GM08714 (cell line): ENCODE measurements around the gene CENPB.

ENCODE experiments used
- H3K4me3 ChIP-seq: fragments of 200-500 bp; sonication (Bioruptor generic); 2 replicates; pipeline ENCODE4 v1.5.1; 2014; ENCODE audit warnings: mild to moderate bottlenecking, low read length, inconsistent platforms
- ZNF274 ChIP-seq: IDR thresholded peaks from 2 replicates; pipeline ENCODE4 v1.6.1; 2012; ENCODE audit warnings: mild to moderate bottlenecking, low read depth, low read length

CENPB gene

GRCh38 chr20:3788685-3789155 is 2.2 kb upstream of the CENPB start:
- no peak overlapping the region for H3K4me3 ChIP-seq

GRCh38 chr20:3787324-3788014 is 929 bp upstream of the CENPB start:
- H3K4me3 ChIP-seq = no peak overlapping the region; the same call in 1 of the 2 replicates
- no peak for TF ChIP-seq ZNF274

More at GRCh38 chr20:3788685-3789155, 2.2 kb upstream of the CENPB start:
- no peak for TF ChIP-seq ZNF274

GRCh38 chr20:3786126-3786484 is 435 bp downstream of the CENPB start:
- H3K4me3 ChIP-seq = peak overlapping the region; percentile 66
- no peak for TF ChIP-seq ZNF274

- no peak for TF ChIP-seq ZNF274
Measured at GRCh38 chr20:3785240-3786125, 1.1 kb downstream of the CENPB start.

GRCh38 chr20:3784863-3785239 is 1.7 kb downstream of the CENPB start:
- no peak for TF ChIP-seq ZNF274
- H3K4me3 ChIP-seq = no peak overlapping the region

More at GRCh38 chr20:3785240-3786125, 1.1 kb downstream of the CENPB start:
- H3K4me3 ChIP-seq = peak overlapping the region; percentile 66; the same call in 1 of the 2 replicates

GRCh38 chr20:3784216-3784853 is 2.2 kb downstream of the CENPB start:
- H3K4me3 ChIP-seq = no peak overlapping the region
- TF ChIP-seq ZNF274 = no peak

GRCh38 chr20:3783511-3784195 is 2.9 kb downstream of the CENPB start:
- no peak overlapping the region for H3K4me3 ChIP-seq
- TF ChIP-seq ZNF274 = no peak

GRCh38 chr20:3783068-3783489 is 3.5 kb downstream of the CENPB start:
- TF ChIP-seq ZNF274 = no peak
- H3K4me3 ChIP-seq = no peak overlapping the region

- no peak for TF ChIP-seq ZNF274
- H3K4me3 ChIP-seq = no peak overlapping the region
Measured at GRCh38 chr20:3782597-3782996, 3.9 kb downstream of the CENPB start.

GRCh38 chr20:3781153-3781910 is 5.2 kb downstream of the CENPB start, which contains the start of gene SPEF1:
Gene SPEF1 (minus strand): TSS chr20:3781448. CDS start chr20:3781287, 161 bp downstream.
- TF ChIP-seq ZNF274 = no peak
- peak within 1 kb of the TSS; percentile 32; the same call in 1 of the 2 replicates for H3K4me3 ChIP-seq

GRCh38 chr20:3778976-3779375 is 7.6 kb downstream of the CENPB start:
- TF ChIP-seq ZNF274 = no peak
- no peak overlapping the region for H3K4me3 ChIP-seq

- H3K4me3 ChIP-seq = peak overlapping the region; percentile 6; the same call in 1 of the 2 replicates
- TF ChIP-seq ZNF274 = no peak
Measured at GRCh38 chr20:3777716-3778629, 8.6 kb downstream of the CENPB start.
